ENCODE measurements around the gene STK26. TPM values are rescaled to one million over a fixed set of nuclear protein-coding genes. Genes with fewer than 3 reads are reported as not detected.

The STK26 gene
- total RNA-seq, 1 experiment from 2014 or later = 14.7 TPM

Other genes starting within 250 kb of the STK26 start
- not detected in 2 replicates for gene FRMD7, start 104.7 kb downstream of the STK26 start, total RNA-seq (2014; rRNA removed; shearing (Covaris generic); ENCODE audit: low replicate concordance)
- 10.0 and 12.0 TPM in 2 replicates for gene RAP2C, start 196.1 kb downstream of the STK26 start, total RNA-seq (2014; rRNA removed; shearing (Covaris generic); ENCODE audit: low replicate concordance)